OCI-LY1 (cell line): ENCODE results near the gene PDPR.
"Not testable (repeated sequence)": the region's sequence is repeated elsewhere in the genome, so short reads cannot be mapped to it uniquely, and the experiment has no call there.

Experiments used
- H2AFZ ChIP-seq: fragments of 200-600 bp; sonication (generic), shearing (Covaris generic); 2 replicates; pipeline ENCODE4 v1.6.0; 2014; ENCODE audit warnings: antibody characterized with exemption, mild to moderate bottlenecking, low read length
- H3F3A ChIP-seq: fragments of 200-600 bp; sonication (generic), shearing (Covaris generic); 2 replicates; pipeline ENCODE4 v1.6.0; 2014; ENCODE audit warnings: mild to moderate bottlenecking, antibody characterized with exemption, low read length, moderate library complexity; ENCODE audit not compliant: insufficient read depth
- H3K27ac ChIP-seq: fragments of 200-600 bp; sonication (generic); 2 replicates; pipeline ENCODE4 v1.5.1; 2014; ENCODE audit warnings: low read length, mixed run types, mild to moderate bottlenecking, low read depth; ENCODE audit not compliant: poor library complexity, severe bottlenecking
- H3K27me3 ChIP-seq: fragments of 200-600 bp; sonication (generic); 2 replicates; pipeline ENCODE4 v1.6.0; 2014; ENCODE audit warnings: antibody characterized with exemption, mild to moderate bottlenecking, low read length, moderate library complexity; ENCODE audit not compliant: insufficient read depth
- H3K36me3 ChIP-seq: fragments of 200-600 bp; sonication (generic); 2 replicates; pipeline ENCODE4 v1.6.1; 2014; ENCODE audit warnings: mild to moderate bottlenecking, antibody characterized with exemption, low read length, moderate library complexity, mixed read lengths; ENCODE audit not compliant: insufficient read depth
- H3K4me1 ChIP-seq: fragments of 200-600 bp; sonication (generic); 2 replicates; pipeline ENCODE4 v1.5.1; 2014; ENCODE audit warnings: mild to moderate bottlenecking, low read length, moderate library complexity; ENCODE audit not compliant: insufficient read depth, severe bottlenecking
- H3K4me2 ChIP-seq: fragments of 200-600 bp; sonication (generic), shearing (Covaris generic); 2 replicates; pipeline ENCODE4 v1.6.1; 2014; ENCODE audit warnings: low read length
- H3K4me3 ChIP-seq: fragments of 200-600 bp; sonication (generic); 2 replicates; pipeline ENCODE4 v1.5.1; 2014; ENCODE audit warnings: low read length, low read depth, mild to moderate bottlenecking, mixed read lengths; ENCODE audit not compliant: poor library complexity, severe bottlenecking
- H3K79me2 ChIP-seq: fragments of 200-600 bp; shearing (Covaris generic); 2 replicates; pipeline ENCODE4 v1.6.1; 2016; ENCODE audit warnings: mixed run types, low read length, mixed read lengths; ENCODE audit not compliant: insufficient read depth
- H3K9ac ChIP-seq: fragments of 200-600 bp; sonication (generic), shearing (Covaris generic); 2 replicates; pipeline ENCODE4 v1.6.1; 2014; ENCODE audit warnings: mild to moderate bottlenecking, low read length, mixed read lengths
- H3K9me2 ChIP-seq: fragments of 200-600 bp; sonication (generic), shearing (Covaris generic); 2 replicates; pipeline ENCODE4 v1.6.1; 2014; ENCODE audit warnings: low read depth, mild to moderate bottlenecking, low read length, mixed read lengths
- H3K9me3 ChIP-seq: fragments of 200-600 bp; shearing (Covaris generic); 2 replicates; pipeline ENCODE4 v1.6.1; 2014; ENCODE audit warnings: low read length, mixed read lengths
- H4K20me1 ChIP-seq: fragments of 200-600 bp; sonication (generic), shearing (Covaris generic); 2 replicates; pipeline ENCODE4 v1.6.0; 2016; ENCODE audit warnings: mild to moderate bottlenecking, low read length; ENCODE audit not compliant: insufficient read depth

The PDPR gene

DNA sequence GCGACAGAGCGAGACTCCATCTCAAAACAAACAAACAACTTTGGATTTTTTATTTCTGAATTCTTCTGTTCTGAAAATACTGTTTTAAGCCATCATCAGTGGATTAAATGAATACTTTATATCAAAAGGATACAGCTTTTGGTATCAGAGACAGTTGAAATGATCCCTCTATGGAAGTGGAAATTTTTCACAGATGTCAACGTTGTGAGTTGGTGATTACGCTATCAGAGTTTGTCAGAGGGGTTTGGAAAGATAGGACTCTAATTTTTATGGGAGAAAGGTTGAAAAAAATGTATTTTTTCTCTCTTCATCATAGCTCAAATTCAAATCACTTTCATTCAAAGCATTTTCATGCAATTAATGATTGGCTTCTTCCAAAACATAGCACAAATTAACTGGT lies 30.2 kb upstream of the PDPR start:
- H3K27ac ChIP-seq, H4K20me1 ChIP-seq, H2AFZ ChIP-seq, H3K27me3 ChIP-seq, H3K4me3 ChIP-seq, H3K36me3 ChIP-seq, H3K9me3 ChIP-seq, H3K4me1 ChIP-seq, H3K9me2 ChIP-seq, H3K9ac ChIP-seq, H3K4me2 ChIP-seq, H3K79me2 ChIP-seq, H3F3A ChIP-seq: not testable (repeated sequence)

- H3K27me3 ChIP-seq, H3K9ac ChIP-seq, H3K4me3 ChIP-seq, H4K20me1 ChIP-seq, H3F3A ChIP-seq, H3K4me2 ChIP-seq, H3K36me3 ChIP-seq, H3K27ac ChIP-seq, H3K9me3 ChIP-seq, H3K79me2 ChIP-seq, H3K9me2 ChIP-seq, H3K4me1 ChIP-seq, H2AFZ ChIP-seq: not testable (repeated sequence)
Measured at GRCh38 chr16:70088160-70088559, 26.0 kb upstream of the PDPR start.

- not testable (repeated sequence) for H2AFZ ChIP-seq
Measured at GRCh38 chr16:70088877-70089276, 25.3 kb upstream of the PDPR start.

GRCh38 chr16:70089289-70089688 lies 24.8 kb upstream of the PDPR start:
- not testable (repeated sequence) for H4K20me1 ChIP-seq, H3K9me3 ChIP-seq, H3K27me3 ChIP-seq, H2AFZ ChIP-seq, H3K9me2 ChIP-seq, H3F3A ChIP-seq, H3K36me3 ChIP-seq, H3K4me2 ChIP-seq, H3K79me2 ChIP-seq, H3K9ac ChIP-seq, H3K4me3 ChIP-seq, H3K27ac ChIP-seq, H3K4me1 ChIP-seq

More at GRCh38 chr16:70088877-70089276, 25.3 kb upstream of the PDPR start:
- not testable (repeated sequence) for H3K4me3 ChIP-seq, H3F3A ChIP-seq, H3K79me2 ChIP-seq, H3K27me3 ChIP-seq, H3K36me3 ChIP-seq, H3K4me1 ChIP-seq, H4K20me1 ChIP-seq, H3K9me3 ChIP-seq, H3K9ac ChIP-seq, H3K9me2 ChIP-seq, H3K4me2 ChIP-seq, H3K27ac ChIP-seq

DNA sequence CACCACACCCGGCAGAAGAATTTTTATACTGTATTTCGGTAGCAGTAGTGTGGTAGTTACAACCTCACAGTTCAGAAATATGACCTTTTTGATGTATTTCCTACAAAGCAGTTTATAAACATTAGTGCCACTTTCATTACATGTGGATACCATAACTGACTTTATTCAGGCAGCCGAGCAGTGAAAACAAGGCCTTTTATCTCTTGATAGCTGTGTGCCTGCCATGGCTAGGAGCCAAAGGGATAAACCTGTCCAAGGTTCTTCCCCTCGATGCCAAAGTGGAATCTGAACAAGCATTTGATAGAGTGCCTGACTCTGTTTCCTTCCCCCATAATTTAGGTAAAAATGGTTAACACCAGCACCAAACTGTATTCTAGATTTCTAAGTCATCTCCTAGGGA lies 23.0 kb upstream of the PDPR start:
- H3K4me1 ChIP-seq, H3K9me2 ChIP-seq, H3K27ac ChIP-seq, H3K27me3 ChIP-seq, H3K9me3 ChIP-seq, H4K20me1 ChIP-seq, H3K4me3 ChIP-seq, H3K79me2 ChIP-seq, H3K36me3 ChIP-seq, H3K9ac ChIP-seq, H2AFZ ChIP-seq, H3F3A ChIP-seq, H3K4me2 ChIP-seq: not testable (repeated sequence)

DNA sequence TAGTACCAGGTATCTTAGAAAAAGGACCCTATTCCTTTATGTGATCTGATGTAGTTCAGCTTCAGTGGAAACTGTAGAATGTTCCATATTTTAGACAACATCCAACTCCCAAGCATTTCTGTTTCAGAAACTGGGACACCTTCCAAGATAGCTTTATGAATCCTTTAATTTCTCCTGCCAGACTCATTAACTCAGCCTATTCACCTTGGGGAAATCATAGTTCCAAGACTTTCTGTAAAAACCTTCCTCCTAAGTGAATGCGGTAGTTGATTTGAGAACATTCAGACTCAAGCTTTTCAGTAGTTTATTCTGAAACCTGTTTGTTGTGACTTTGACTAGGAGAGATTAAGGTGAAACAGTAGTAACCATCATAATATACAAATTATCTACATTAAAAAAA lies 20.0 kb upstream of the PDPR start:
- H3K9me3 ChIP-seq, H3K9ac ChIP-seq, H3K79me2 ChIP-seq, H3K27me3 ChIP-seq, H3K4me2 ChIP-seq, H3K4me1 ChIP-seq, H4K20me1 ChIP-seq, H3K36me3 ChIP-seq, H3K9me2 ChIP-seq, H3F3A ChIP-seq, H3K4me3 ChIP-seq, H3K27ac ChIP-seq, H2AFZ ChIP-seq: not testable (repeated sequence)

DNA sequence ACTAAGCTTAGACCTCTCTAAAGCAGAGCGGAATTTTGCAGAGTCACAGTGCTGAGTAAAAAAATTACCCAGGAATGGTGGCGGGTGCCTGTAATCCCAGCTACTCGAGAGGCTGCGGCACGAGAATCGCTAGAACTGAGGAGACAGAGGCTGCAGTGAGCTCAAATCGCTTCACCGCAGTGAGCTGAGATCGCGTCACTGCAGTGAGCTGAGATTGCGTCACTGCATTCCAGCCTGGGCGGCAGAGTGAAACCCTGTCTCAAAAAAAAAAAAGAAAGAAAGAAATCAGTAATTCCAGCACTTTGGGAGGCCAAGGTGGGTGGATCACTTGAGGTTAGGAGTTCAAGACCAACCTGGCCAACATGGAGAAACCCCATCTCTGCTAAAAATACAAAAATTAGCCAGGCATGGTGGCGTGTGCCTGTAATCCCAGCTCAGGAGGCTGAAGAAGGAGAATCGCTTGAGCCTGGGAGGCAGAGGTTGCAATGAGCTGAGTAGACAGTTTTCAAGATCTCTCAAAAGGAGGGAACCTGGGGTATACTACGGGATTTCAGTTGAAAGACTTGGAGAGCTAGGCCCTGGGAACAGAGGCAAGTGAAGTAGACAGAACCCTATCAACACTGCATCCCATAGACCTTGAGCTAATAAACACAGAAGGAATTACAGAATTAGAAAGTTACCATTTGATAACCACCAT lies 4.4 kb upstream of the PDPR start:
- not testable (repeated sequence) for H2AFZ ChIP-seq, H3K27ac ChIP-seq, H3K9me3 ChIP-seq, H3K9me2 ChIP-seq, H3K4me2 ChIP-seq, H3K27me3 ChIP-seq, H4K20me1 ChIP-seq, H3K4me3 ChIP-seq, H3K36me3 ChIP-seq, H3K4me1 ChIP-seq, H3F3A ChIP-seq, H3K9ac ChIP-seq, H3K79me2 ChIP-seq

DNA sequence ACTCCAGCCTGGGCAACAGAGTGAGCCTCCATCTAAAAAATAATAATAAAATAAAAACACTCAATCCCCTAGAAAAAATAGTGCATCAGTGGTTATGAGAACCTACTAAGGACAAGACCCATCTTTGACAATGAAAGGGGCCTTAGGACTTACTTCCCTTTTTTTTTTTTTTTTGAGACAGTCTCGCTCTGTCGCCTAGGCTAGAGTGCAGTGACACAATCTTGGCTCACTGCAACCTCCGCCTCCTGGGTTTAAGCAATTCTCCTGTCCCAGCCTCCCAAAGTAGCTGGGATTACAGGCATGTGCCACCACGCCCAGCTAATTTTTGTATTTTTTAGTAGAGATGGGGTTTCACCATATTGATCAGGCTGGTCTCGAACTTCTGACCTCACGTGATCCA lies 2.0 kb upstream of the PDPR start:
- not testable (repeated sequence) for H3K79me2 ChIP-seq, H3K36me3 ChIP-seq, H2AFZ ChIP-seq, H3K9me2 ChIP-seq, H3K9ac ChIP-seq, H3K4me2 ChIP-seq, H3K27me3 ChIP-seq, H3K9me3 ChIP-seq, H3K4me1 ChIP-seq, H4K20me1 ChIP-seq, H3K27ac ChIP-seq, H3F3A ChIP-seq, H3K4me3 ChIP-seq
